Measurements from ENCODE around the gene NOL7.

DNA sequence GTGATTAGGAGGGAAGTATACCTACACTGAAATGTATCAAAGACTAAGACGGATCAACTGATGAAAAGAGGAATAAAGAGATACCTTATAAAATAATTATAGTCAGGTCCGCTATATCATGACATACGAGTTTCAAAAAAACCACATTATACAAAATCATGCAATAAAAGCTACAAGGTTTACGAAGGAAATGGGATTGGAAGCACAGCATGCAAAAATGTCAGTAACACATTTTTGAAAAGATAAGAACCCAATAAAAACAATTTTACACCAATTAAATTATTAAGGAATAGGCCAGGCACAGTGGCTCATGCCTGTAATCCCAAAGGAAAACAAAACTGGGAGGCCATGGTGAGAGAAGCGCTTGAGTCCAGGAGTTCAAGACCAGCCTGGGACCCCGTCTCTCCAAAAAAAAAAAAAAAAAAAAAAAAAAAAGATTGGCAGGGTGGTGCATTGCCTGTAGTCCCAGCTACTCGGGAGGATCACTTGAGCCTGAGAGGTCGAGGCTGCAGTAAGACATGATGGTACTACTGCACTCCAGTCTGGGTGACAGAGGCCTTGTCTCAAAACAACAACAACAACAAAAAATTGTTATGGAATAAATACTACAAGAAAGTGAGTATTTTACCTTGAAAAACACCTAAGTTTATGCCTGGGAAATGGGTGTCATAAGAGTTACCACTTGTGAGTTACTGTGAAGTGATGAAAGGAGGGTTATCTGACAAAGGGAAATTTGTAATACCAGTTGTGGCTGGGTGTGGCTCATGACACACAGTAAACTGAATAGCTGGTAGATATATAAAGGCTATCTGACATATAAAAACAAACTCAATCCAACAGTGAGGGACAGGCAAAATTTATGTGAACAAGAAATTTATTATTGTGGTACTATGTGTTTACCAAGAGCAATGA is 51.3 kb downstream of the NOL7 start:
- TF ChIP-seq YY1 (IDR thresholded peaks at IDR 0.05; ENCODE audit: insufficient read depth, insufficient read length) (no peak), ZNF274 (IDR thresholded peaks at IDR 0.05; ENCODE audit: low read depth, low read length) (no peak)

All from NT2/D1 (cell line).